HG02884 (cell line): ENCODE measurements around the gene ARRB2.

Source experiments
- ATAC-seq: cut with Tn5 transposase; IDR thresholded peaks from one replicate; pipeline ENCODE4 v1.9.1; 2021; ENCODE audit warnings: mild to moderate bottlenecking, moderate library complexity; ENCODE audit not compliant: unreplicated experiment

ARRB2 gene

DNA sequence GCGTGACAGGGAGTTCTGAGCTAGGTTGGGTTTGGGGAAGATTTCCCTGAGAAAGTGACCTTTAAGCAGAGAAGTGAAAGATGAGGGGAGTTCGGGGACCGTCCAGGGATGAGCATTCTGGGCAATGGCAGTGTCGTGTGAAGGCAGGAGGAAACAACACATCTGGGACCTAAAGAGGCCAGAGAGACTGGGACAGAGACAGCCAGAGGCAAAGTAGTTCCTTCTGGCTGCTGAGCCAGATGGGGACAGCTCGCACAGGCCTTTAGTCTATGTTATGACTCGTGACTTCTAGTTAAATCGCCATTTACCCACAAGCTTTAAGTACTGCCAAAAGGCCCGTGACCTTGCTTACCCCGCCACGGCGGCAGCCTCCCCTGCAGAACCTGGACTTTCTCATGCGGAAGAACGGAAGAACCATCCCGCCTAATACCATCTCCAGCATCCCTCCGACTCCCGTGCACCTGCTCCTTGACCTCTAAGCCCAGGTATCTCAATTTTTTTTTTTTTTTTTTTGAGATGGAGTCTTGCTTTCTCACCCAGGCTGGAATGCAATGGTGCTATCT lies 12.3 kb downstream of the ARRB2 start:
- no peak for ATAC-seq

GRCh38 chr17:4724650-4725049 lies 14.2 kb downstream of the ARRB2 start:
- no peak for ATAC-seq

DNA sequence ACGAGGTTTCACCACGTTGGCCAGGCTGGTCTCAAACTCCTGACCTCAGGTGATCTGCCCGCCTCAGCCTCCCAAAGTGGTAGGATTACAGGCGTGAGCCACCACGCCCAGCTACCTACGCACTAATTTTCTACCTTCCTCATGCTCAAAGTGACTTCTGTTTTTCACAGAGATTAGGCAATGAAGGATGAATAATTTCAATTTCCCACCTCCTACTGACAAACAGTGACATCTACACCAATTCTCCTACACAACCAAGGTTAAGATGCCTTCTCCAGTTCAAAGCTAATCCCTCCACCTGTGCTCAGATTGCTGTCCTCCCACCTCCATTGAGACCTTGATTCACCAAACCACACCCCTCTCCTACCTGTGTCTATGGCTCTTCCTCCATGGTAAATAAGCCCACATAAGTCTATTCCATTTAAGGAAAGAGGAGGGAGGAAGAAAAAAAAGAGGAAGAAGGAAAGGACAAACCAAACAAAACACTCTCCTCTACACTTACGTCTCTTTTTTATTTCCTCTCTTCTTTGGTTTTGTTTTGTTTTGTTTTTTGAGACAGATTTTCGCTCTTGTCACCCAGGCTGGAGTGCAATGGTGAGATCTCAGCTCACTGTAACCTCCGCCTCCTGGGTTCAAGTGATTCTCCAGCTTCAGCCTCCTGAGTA lies 15.3 kb downstream of the ARRB2 start:
- ATAC-seq: no peak

GRCh38 chr17:4728124-4728523 lies 17.7 kb downstream of the ARRB2 start:
- no peak for ATAC-seq

- ATAC-seq: no peak
These were observed 22.7 kb downstream of the ARRB2 start for GRCh38 chr17:4733073-4733531.

- ATAC-seq: no peak
These were observed 24.5 kb downstream of the ARRB2 start for GRCh38 chr17:4734857-4735475.

DNA sequence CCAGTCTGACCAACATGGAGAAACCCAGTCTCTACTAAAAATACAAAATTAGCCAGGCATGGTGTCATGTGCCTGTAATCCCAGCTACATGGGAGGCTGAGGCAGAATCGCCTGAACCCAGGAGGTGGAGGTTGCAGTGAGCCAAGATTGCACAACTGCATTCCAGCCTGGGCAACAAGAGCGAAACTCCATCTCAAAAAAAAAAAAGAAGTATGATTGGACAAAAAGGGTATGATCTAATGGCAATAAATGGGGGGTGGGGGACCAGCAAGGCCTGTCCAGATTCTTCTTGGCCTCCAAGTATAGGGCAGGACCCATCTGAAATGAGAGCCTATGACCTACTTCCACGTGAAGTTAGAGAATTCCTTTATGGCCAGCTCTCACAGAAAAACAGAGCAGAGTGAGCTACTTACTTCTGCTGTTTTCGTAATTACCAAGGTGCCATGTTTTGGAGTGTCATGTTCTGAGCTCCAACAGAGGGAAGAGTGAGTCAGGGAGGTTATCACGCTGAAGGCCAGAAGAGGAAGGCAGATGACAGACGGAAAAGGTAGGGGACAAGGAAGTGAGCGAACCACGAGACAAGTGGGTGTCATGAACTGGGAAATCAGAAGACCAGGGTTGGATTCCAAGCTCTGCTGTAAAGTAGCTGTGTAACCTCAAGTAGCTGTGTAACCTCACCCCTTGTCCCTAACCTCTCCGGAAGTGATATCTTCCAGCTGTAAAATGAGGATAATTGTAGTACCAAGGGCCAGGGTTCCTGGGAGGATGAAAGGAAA lies 25.6 kb downstream of the ARRB2 start:
- no peak for ATAC-seq

DNA sequence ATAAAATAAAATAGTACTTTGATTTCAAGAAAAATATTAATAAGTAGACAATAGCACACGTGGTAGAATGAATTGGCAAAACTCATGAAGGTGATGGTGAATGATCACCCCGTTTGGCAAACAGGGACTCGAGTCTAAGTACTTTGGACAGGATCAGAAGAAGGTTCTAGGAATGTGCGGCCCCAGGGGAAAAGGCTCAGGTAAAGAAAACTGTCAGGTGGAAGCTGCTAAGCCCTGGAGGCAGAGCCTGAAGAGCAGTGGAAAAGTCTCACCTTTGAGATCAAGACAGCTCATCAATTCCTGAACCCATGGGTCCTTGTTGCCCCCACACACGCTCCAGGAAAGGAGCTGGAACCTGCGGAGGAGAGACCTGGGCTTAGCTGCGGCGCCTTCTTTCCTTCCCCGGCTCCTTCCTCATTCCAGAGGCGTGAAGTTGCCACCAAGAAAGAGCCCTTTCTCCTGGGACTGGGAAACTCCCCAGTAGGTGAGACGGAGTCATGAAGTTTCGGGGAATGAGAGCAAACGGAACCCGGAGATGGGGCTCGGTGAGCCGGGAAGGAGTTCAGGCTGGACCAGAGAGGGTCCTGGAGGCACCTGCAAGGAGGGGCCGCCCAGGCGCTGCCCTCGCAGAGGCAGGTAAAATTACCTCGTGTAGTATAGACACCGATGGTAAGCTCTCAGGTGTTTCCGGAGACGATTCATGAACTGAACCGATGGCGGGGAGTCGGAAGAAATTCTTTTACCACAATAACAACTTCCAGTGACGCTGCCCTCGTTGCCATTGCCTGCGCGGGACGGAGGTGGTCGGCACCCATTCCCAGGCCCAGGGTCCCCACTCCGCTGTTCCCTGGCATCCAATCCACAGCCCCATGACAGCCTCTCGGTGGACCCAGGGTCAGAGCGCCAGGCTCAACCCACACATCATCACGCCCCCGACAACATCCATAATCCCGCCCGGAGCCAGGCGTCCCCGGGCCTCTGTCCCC lies 28.0 kb downstream of the ARRB2 start:
- ATAC-seq: no peak

DNA sequence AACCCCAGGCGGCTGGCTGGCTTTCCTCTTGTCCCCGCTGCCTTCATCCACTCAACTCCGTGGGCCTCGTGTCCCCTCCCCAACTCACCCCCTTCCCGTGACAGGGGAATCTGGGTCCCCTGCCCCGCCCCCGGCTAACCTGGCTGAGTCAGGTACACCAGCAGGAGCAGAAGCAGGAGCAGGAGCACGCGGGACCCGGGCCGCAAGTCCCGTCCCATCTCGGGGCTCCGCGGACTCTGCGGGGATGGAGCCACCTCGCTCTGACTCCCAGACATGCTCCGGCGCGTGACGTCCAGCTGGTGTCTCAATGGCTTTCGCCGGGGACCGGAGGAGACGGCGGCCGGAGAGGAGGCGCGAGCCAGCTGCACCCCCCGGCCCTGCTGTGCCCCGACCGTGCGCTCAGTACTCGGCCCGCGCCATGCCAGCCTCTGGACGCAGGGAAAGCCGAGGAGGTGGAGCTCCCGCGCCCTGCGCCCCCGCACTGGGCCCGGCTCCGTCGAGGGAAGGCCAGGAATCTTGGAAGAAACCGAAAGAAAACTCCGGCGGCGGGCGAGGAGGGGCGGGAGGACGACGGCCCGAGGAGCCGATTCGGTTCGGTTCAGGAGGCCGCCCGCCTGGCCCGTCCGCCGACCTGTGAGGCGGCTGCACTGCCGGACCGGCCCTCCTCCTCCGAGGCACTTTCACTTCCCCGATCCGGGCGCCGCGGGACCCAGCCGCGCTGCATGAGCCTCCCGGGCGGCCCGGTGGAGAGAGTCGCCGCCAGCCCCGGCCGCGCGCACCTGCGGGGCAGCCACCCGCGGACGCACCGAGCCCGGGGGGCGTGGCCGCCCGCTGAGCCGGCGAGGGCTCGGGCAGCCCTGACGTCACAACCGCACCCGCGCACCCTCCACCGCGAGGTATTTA lies 28.9 kb downstream of the ARRB2 start, which contains the start of the genes CXCL16 and ZMYND15:
TSS of gene CXCL16 (minus strand) at position 807 of the 903 bp plus-strand sequence. CDS start at position 218, 589 bp downstream.
TSS of gene ZMYND15 (plus strand) at position 712 of the 903 bp plus-strand sequence. CDS start 716 bp downstream, outside the sequence.
- ATAC-seq: no peak

GRCh38 chr17:4740025-4740351 lies 29.6 kb downstream of the ARRB2 start:
- no peak for ATAC-seq

GRCh38 chr17:4740584-4740983 lies 30.2 kb downstream of the ARRB2 start:
- ATAC-seq: no peak

GRCh38 chr17:4741544-4741943 lies 31.1 kb downstream of the ARRB2 start:
- no peak for ATAC-seq

DNA sequence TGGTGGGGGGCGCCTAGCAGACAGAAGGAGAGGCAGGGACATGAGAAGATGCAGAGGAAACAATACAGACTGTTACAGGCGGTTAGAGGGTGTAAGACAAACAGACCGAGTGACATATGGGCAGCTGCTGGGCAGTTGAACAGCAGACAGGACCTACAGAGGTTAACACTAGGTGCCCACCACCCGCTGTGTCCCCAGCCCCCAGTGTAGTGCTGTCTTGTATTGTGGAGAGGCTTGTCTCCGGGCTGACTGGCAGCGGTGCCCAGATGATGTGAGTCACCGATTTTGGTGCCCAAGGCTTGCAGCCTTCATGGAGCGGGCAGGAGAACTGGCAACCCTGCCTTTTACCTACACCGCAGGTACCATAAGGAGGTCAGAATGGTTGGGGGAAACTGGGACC lies 31.7 kb downstream of the ARRB2 start:
- no peak for ATAC-seq

GRCh38 chr17:4742629-4743028 lies 32.2 kb downstream of the ARRB2 start:
- no peak for ATAC-seq

- no peak for ATAC-seq
These were observed 32.8 kb downstream of the ARRB2 start for GRCh38 chr17:4743216-4743615.

- ATAC-seq: no peak
These were observed 33.5 kb downstream of the ARRB2 start for GRCh38 chr17:4743898-4744297.

DNA sequence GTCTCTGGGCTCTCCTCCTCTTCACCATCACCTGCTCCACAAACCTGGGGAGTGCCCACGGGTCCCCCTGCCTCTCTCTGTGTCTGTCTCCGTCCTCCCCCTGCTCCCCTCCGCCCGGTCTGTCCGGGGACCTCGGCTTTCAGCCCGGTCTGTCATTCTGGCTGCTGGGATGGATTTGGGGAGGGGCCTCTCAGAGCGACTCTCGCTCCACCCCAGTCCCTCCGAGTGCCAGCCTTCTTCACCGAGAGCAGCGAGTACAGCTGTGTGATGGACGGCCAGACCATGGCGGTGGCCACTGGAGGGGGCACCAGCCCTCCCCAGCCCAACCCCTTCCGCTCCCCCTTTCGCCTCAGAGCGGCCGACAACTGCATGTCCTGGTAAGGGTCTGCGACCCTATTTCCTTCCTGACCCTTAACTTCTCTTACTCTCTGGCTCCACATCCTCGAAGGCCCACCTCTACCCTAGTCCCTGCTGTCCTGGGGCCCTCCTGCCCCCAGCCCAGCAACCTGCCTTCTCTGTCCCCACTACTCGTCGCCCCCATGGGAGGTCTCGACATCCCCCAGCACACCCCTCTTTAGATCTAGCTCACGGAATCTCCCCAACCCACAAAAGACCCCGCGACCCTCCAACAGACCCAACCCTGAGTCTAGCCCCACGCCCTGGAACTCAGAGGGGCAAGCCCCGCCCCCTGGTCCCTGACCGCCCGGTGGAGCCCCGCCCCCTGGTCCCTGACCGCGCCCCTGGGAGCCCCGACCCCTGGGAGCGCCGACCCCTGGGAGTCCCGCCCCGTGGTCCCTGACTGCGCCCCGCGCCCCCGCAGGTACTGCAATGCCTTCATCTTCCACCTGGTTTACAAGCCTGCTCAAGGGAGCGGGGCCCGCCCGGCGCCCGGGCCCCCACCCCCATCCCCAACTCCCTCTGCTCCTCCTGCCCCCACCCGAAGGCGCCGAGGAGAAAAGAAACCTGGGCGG lies 34.9 kb downstream of the ARRB2 start:
- ATAC-seq: no peak

DNA sequence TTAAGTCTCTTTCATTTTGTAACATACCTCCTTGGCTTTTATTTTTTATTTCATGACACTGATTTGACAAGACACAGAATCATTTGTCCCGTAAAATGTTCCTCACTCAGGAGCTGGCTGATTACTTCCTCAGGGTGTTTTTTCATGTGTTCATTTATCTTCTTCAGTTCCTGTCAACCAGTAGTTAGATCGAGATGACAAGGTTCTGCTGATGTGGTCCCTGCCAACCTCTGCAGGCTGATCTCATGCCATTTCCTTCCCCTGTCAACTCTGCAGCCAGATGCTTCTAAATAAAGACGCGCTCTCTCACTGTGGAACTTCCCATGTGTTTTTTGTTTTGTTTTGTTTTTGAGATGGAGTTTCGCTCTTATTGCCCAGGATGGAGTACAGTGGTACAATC lies 37.4 kb downstream of the ARRB2 start:
- ATAC-seq: no peak
